WTC11 (cell line): Measurements from ENCODE around the gene IGSF9B.

Source experiments
- ATF1 ChIP-seq: sonication (generic); formaldehyde crosslinking; IDR thresholded peaks from 2 replicates; pipeline ENCODE4 v1.8.1; 2023; ENCODE audit warnings: mild to moderate bottlenecking, moderate library complexity, missing genetic modification reagents
- ATF2 ChIP-seq: sonication (generic); formaldehyde crosslinking; IDR thresholded peaks from 2 replicates; pipeline ENCODE4 v1.8.1; 2022; ENCODE audit warnings: low read depth, missing genetic modification reagents, borderline replicate concordance
- CDX4 ChIP-seq: fragments of 250-450 bp; sonication (Bioruptor Pico); IDR thresholded peaks from 2 replicates; pipeline ENCODE4 v1.9.0; 2021; ENCODE audit warnings: moderate library complexity, mild to moderate bottlenecking, inconsistent platforms, borderline replicate concordance
- CREB1 ChIP-seq: sonication (generic); formaldehyde crosslinking; IDR thresholded peaks from 2 replicates; pipeline ENCODE4 v1.8.0; 2023; ENCODE audit warnings: mild to moderate bottlenecking, missing genetic modification reagents
- CTCF ChIP-seq: fragments of 200-600 bp; IDR thresholded peaks from 2 replicates; pipeline ENCODE4 v1.8.0; 2022; ENCODE audit warnings: antibody characterized with exemption
- NR1H2 ChIP-seq: sonication (generic); formaldehyde crosslinking; IDR thresholded peaks from 2 replicates; pipeline ENCODE4 v1.9.0; 2021; ENCODE audit warnings: mild to moderate bottlenecking, moderate library complexity, missing genetic modification reagents
- SMAD3 ChIP-seq: sonication (generic); formaldehyde crosslinking; IDR thresholded peaks from 2 replicates; pipeline ENCODE4 v1.8.0; 2022; ENCODE audit warnings: missing genetic modification reagents, mild to moderate bottlenecking, borderline replicate concordance
- SOX15 ChIP-seq: fragments of 250-450 bp; sonication (Bioruptor Pico); IDR thresholded peaks from 2 replicates; pipeline ENCODE4 v1.9.0; 2021; ENCODE audit warnings: mild to moderate bottlenecking
- TCF7 ChIP-seq: sonication (generic); formaldehyde crosslinking; IDR thresholded peaks from 2 replicates; pipeline ENCODE4 v1.8.0; 2022; ENCODE audit warnings: mild to moderate bottlenecking, low read depth, missing genetic modification reagents, moderate library complexity
- ZNF532 ChIP-seq: fragments of 250-450 bp; sonication (Bioruptor Pico); IDR thresholded peaks from 2 replicates; pipeline ENCODE4 v1.9.0; 2021; ENCODE audit warnings: mild to moderate bottlenecking, borderline replicate concordance
- TF ChIP-seq, protein P1 (sequence below): sonication (generic); formaldehyde crosslinking; IDR thresholded peaks from 2 replicates; pipeline ENCODE4 v1.8.0; 2022; ENCODE audit warnings: mild to moderate bottlenecking, missing genetic modification reagents
- TF ChIP-seq, protein P2 (sequence below): sonication (generic); formaldehyde crosslinking; IDR thresholded peaks from 2 replicates; pipeline ENCODE4 v1.8.0; 2022; ENCODE audit warnings: missing genetic modification reagents
- TF ChIP-seq, protein P3 (sequence below): sonication (generic); formaldehyde crosslinking; IDR thresholded peaks from 2 replicates; pipeline ENCODE4 v1.8.1; 2022; ENCODE audit warnings: low read depth, mild to moderate bottlenecking, moderate library complexity, missing genetic modification reagents, borderline replicate concordance
- TF ChIP-seq, protein P4 (sequence below): sonication (generic); formaldehyde crosslinking; IDR thresholded peaks from 2 replicates; pipeline ENCODE4 v1.8.0; 2022; ENCODE audit warnings: mild to moderate bottlenecking, missing genetic modification reagents

- TF ChIP-seq CTCF (no peak), NR1H2 (CRISPR knock-in tag) (no peak), ATF2 (CRISPR knock-in tag) (no peak), ATF1 (CRISPR knock-in tag) (no peak), SMAD3 (CRISPR knock-in tag) (no peak), CDX4 (CRISPR knock-in tag) (no peak), ZNF532 (CRISPR knock-in tag) (no peak), TCF7 (CRISPR knock-in tag) (no peak), CREB1 (CRISPR knock-in tag) (no peak), SOX15 (CRISPR knock-in tag) (no peak)
- TF ChIP-seq, protein P1, sequence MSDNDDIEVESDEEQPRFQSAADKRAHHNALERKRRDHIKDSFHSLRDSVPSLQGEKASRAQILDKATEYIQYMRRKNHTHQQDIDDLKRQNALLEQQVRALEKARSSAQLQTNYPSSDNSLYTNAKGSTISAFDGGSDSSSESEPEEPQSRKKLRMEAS (CRISPR knock-in tag), result no peak
- TF ChIP-seq, protein P2, sequence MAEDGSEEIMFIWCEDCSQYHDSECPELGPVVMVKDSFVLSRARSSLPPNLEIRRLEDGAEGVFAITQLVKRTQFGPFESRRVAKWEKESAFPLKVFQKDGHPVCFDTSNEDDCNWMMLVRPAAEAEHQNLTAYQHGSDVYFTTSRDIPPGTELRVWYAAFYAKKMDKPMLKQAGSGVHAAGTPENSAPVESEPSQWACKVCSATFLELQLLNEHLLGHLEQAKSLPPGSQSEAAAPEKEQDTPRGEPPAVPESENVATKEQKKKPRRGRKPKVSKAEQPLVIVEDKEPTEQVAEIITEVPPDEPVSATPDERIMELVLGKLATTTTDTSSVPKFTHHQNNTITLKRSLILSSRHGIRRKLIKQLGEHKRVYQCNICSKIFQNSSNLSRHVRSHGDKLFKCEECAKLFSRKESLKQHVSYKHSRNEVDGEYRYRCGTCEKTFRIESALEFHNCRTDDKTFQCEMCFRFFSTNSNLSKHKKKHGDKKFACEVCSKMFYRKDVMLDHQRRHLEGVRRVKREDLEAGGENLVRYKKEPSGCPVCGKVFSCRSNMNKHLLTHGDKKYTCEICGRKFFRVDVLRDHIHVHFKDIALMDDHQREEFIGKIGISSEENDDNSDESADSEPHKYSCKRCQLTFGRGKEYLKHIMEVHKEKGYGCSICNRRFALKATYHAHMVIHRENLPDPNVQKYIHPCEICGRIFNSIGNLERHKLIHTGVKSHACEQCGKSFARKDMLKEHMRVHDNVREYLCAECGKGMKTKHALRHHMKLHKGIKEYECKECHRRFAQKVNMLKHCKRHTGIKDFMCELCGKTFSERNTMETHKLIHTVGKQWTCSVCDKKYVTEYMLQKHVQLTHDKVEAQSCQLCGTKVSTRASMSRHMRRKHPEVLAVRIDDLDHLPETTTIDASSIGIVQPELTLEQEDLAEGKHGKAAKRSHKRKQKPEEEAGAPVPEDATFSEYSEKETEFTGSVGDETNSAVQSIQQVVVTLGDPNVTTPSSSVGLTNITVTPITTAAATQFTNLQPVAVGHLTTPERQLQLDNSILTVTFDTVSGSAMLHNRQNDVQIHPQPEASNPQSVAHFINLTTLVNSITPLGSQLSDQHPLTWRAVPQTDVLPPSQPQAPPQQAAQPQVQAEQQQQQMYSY (CRISPR knock-in tag), result no peak
- TF ChIP-seq, protein P3, sequence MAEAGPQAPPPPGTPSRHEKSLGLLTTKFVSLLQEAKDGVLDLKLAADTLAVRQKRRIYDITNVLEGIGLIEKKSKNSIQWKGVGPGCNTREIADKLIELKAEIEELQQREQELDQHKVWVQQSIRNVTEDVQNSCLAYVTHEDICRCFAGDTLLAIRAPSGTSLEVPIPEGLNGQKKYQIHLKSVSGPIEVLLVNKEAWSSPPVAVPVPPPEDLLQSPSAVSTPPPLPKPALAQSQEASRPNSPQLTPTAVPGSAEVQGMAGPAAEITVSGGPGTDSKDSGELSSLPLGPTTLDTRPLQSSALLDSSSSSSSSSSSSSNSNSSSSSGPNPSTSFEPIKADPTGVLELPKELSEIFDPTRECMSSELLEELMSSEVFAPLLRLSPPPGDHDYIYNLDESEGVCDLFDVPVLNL (CRISPR knock-in tag), result no peak
- TF ChIP-seq, protein P4, sequence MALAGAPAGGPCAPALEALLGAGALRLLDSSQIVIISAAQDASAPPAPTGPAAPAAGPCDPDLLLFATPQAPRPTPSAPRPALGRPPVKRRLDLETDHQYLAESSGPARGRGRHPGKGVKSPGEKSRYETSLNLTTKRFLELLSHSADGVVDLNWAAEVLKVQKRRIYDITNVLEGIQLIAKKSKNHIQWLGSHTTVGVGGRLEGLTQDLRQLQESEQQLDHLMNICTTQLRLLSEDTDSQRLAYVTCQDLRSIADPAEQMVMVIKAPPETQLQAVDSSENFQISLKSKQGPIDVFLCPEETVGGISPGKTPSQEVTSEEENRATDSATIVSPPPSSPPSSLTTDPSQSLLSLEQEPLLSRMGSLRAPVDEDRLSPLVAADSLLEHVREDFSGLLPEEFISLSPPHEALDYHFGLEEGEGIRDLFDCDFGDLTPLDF (CRISPR knock-in tag), result no peak
Measured at GRCh38 chr11:133928628-133929059, 28.1 kb downstream of the IGSF9B start.
